NCI-H2227 (cell line): Measurements from ENCODE around the gene ITGA4.

Source experiments
- DNase-seq: peaks from one replicate; lab custom pipeline; 2025; ENCODE audit not compliant: unreplicated experiment; lab: John Stamatoyannopoulos, UW

Gene ITGA4

DNA sequence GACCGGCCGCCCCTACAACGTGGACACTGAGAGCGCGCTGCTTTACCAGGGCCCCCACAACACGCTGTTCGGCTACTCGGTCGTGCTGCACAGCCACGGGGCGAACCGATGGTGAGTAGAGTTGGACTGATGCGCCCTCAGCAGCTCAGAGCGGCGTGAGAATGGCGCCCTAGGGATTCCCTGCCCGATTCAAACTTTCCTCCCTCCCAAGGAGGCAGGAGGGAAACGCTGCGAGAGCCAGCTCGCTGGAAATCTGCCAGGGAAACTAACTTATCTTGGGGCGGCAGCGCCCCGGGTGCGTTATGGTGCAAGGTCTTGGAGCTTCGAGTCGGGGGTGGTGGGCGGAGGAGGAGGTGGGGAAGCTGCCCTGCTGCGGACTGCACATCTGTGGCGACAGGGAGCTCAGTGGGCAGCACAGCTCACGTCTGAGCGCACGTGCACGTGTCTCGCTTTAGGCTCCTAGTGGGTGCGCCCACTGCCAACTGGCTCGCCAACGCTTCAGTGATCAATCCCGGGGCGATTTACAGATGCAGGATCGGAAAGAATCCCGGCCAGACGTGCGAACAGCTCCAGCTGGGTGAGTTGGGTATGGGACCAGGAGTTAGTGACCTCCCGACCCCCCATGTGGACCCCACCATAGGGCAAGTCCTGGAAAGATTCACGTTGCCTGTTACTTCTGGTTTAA lies 697 bp downstream of the ITGA4 start:
- peak; percentile 83 for DNase-seq

DNA sequence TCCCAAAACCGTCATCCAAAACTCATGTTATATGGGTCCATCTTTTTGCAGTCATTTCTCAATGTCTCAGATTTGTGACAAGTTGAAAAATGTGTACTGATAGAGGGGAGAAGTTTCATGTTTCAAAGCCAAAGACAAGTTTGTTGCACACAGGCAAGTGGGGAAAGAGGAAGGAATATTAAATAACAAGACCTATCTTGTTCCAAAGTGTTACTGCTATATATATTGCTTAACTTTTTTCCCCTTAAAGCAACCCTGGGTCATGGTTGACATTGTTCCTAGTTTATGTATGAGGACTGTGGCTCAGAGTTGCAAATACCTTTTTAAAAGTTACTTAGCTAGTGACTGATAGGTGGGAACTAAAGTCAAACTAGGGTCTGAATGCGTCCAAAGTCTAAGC lies 1.7 kb downstream of the ITGA4 start:
- no peak for DNase-seq

DNA sequence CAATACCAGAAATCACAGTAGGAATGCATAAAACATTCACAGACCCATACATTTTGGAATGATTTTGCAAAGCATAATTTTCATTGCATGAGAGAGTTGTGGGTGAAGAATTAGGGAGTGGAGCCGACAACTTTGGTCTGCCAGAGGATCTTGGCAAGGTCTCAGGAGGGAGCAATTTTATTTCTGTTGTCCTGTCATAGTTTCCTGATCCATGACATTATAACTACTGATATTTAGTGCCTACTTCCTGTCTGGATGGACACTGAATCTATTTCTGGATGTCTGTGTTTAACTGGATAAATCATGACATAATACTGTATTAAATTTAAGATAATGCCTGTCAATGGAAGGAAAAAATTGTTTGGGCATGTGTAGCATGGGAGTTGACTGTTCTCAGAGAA lies 2.4 kb downstream of the ITGA4 start:
- DNase-seq: no peak

DNA sequence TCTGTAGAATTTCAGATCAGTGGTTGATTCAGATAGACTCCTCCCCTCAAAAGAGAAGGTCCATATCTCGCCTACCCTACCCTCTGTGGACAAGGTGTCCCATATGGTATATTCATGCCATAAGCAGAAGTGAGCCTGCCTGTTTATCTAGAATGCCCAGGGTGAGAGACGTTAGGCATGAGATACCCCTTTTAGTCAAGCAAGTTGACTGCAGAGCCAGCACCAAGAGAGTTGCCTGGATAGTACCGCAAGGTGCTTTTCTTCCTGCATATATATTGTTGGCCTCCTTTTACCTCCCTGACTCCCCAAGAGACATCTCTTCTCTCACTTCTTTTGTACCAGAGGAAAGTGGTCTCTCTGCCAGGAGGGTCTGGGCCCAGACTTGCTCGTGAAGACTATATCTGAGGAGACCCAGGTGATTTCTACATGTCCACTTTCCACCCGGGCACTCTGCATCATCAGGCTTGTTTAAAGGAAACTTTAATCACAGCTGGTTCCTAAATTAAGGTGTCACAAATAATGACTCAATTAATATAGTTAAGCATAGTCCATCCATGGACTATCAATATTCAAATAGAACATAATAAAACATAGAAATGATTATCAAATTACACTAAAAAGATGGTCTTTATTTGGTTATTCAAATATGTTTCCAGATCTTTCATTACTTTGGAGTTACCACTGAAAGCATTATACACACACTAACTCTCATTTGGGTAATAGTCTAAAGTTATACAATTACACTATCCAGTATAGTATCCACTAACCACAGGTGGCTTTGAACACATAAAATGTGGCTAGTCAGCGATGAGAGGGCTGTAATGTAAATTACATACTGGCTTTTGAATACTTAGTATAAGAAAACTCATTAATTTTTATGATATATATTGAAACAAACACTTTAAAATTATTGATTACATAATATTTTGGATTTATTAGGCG lies 4.1 kb downstream of the ITGA4 start:
- no peak for DNase-seq

DNA sequence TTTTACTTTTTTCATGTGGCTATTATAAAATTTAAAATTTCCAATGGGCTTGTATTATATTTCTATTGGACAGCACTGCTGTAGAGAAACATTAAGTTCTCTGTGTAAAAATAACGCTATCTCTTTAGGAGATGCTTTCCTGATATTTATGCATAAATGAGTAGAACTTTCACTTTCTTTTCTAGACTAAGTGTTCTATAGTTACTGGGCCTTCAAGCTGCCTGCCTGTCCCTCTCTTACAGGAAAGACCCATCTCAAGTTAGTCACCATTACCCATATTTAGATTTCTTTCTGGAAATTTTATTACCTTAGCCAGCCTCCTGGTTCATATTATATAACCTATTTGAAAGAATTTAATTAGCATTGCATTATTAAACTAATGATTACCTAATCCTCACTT lies 4.8 kb downstream of the ITGA4 start:
- DNase-seq: no peak

DNA sequence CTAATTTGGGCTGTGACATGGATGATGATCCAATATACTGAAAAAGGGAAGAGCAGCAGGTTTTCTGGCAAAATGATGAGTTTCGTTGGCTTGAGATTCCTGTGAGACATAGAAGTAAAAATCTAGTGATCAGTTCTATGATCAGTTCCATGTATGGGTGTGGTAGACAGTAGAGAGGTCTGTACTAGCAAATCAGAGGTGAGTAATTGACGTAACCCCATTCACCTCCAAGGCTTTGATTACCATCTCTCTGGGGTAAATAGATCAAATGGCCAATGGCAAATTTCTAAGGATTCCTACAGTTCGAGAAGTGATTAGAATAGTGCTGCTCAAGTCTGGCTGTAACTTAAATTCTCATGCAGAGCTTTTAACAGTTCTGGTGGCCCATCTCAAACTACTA lies 6.4 kb downstream of the ITGA4 start:
- no peak for DNase-seq

DNA sequence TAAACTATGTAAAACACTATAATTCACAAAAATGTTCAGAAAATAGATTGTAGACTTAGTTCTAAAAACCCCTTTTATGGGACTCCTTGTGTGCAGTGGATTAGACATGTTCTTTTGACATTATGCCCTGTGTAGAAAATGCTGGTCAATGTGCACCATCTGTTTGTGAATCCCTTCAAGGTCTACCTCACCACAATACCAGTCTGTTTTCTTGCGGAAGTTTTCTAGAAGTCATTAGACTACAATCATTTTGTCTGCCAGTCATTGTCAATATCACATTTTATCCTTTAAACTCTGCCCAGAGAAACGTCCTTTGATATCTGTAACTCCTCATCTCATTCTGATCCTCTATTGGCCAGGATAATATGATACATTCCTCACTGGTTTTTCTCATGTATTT lies 7.8 kb downstream of the ITGA4 start:
- DNase-seq: no peak

DNA sequence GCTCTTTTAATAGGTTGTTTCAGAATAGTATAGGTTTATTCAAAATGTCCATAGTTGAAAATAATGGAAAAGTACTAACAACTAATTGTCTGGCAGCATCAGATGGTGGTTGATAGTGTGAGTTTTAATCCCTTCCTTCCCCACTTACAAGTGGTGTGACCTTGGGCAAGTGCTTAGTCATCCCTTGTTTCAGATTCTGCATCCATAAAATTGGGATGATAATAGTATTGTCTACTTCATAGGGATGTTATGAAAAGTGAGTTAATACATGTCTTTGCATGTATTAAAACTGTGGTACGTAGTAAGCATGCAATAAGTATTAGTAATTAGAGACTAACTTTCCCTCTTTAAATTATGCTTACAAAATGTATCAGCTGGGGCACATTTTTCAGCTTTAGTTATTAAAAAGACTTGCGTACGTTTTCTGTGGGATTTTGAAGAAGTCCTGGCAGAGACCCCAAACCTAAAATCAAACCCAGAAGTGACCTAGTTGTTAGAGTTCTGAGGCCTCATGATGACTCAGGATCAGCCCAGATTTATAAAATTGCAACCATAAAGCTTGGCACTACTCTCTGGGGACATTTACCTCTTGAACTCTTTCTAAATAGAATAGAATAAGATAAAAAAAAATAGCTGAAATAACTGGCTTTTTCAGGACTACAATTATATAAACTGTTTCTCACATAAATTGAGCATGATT lies 8.6 kb downstream of the ITGA4 start:
- DNase-seq: no peak

DNA sequence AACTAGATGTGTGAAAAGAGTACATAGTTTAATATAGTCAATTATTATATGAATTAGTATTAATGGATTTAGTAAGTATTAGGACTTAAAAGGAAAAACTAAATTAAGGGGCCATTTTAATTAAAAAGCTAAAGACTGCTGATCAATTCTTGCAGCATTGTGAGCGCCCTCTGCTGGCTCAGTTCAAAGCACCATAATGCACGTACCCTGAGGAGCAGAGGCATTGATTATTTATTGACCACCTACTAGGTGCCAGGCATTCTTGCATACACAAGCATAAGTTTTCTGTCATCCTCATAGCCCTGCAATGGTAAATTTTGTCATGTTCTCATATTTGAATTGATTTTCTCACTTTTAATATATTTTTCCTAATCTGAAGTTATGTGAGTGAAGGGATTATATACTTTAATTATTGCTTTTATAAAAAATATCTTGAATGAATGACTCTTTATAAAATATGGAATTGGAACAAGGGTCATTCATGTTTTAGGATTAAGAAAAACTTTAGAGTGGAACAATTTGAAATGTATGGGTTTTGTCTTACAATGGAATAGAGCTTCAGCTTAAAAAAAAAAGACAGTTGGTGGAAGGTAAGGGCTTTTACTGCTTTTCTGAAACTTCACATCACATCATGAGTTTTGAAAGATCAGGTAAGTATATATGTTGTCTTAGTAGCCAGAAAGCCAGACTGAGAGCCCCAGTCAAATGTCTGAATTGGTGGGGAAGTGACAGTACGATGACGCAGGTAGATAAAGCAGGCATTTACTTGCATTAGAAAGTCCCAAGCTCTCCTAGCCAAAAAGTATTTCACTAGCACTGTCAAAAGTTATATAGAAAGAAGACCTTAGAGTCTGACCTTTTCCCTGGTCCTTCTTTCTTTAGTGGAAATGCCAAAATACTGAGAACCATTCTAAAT lies 9.7 kb downstream of the ITGA4 start:
- DNase-seq: peak; percentile 66

DNA sequence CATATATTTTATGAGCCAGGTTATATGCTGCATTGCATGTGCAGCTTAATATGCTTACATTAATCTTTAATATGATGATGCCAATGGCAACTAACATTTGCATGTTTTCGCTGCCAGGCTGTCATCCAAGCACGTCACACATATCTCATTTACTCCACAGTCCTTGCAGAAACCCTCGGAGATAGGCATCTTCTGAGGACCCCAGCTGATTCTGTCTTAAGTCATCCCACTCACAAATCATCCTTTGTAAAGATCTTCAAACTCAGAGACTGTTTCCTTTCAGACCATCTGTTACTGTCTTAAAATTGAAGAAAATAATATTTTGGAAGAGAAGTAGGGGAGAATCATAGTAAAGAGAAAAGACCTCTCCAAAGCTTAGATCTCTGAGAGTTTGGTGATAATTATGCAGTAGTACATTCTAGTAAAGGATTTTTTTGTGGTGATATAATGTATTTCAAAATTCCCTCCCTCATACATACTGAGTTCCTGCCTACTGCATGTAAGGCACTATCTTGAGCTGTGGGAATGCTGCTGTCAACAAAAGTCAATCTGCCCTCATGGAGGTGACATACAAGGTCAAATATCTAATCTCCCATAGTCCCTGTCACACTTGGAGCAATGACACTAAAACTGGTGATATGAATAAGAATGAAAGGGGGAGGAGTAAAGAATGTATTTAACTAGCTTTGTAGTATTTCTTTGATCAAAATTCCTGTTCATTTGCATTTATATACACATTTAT lies 11.0 kb downstream of the ITGA4 start:
- DNase-seq: no peak

DNA sequence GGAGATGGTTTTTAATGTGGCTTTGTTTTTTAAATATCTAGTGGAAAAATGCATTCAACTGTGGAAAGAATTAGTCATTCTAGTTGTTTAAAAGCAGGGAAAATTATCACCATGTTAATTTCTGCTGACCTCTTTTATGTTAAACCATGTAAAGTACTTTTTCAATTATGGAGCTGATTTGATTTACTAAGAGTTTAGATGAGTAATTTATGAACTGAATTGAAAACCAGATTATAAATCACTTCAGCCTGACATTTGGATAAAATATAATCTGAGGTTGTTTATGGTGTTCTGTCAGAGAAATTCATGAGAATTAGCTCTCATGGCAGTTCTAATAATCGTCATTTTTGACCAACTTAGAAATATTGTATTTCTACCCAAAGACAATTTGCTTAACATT lies 11.6 kb downstream of the ITGA4 start:
- DNase-seq: no peak

DNA sequence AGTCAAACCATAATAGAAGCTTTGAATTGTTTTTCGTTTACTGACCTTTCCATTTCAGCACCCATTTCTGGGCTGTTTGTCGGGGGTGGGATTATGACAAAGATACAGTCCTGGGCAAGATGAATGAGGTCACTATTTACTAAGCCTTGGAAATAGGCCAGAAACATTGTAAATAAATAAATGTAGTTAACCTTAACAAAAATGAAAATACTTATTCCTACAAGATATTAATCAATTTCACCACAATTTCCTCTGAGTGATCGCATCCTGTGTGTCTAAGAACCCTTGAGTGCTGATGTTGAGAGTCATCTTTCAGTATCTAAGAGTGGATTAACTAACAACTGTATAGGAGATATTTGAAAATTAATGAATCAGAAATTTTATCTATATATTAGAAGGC lies 14.0 kb downstream of the ITGA4 start:
- no peak for DNase-seq

DNA sequence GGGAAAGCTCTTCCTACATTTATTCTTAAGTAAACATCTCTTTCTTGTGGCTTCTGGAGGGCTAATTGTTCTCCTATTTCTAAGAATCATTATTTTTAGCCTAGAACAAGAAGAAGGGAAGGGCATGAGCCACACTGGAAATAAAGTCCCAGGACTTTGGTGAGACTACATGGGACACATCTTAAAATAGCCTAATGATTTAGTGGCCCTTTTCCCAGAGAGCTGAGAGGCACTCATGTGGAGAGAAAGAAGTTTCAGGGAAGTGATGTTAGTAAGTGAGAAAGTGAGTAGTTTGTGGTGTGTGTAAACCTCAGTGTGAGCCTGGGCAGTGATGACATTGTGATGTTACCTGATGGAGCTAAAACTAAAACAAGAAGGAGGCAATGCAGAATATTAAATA lies 14.6 kb downstream of the ITGA4 start:
- no peak for DNase-seq

DNA sequence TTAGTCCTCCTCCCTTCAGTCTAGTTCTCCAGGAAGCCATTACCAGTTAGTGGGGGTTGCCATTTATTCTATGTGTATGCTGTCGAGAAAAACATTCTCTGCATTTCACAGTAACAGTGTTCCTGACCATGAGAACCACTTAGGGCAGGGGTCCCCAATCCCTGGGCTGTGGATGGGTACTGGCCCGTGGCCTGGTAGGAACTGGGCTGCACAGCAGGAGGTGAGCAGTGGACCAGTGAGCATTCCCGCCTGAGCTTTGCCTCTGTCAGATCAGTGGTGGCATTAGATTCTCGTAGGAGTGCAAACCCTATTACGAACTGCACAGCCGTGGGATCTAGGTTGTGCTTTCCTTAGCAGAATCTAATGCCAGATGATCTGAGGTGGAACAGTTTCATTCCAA lies 15.8 kb downstream of the ITGA4 start:
- DNase-seq: no peak

DNA sequence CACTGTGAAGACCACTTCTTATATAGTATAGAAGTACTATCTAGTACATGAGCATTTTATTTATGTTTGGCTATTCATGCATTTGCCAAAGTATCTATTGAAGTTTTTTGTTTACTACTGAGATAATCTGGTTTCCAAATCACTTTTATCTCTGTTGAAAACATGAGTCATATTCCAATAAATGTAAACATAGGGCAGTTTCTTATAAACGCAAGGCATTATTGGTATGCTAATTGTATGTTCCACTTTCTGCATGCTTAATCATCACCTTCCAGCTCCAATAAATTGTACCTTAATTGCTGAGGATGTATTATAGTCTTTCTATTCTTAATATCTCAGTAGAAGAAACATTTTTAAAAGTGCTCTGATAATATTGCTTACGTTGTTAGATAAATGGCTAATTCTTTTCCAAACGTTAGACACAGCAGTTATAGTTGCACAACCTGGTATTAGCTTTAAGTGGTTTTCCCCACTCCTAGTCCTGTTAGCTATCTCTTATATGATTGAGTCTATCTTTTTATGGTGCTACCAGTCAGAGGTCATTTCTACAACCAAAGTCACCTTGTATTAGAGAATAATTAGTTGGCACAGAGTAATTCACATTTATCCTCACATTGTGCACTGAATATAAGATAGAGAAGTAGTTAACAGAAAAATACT lies 17.2 kb downstream of the ITGA4 start:
- DNase-seq: peak; percentile 81

DNA sequence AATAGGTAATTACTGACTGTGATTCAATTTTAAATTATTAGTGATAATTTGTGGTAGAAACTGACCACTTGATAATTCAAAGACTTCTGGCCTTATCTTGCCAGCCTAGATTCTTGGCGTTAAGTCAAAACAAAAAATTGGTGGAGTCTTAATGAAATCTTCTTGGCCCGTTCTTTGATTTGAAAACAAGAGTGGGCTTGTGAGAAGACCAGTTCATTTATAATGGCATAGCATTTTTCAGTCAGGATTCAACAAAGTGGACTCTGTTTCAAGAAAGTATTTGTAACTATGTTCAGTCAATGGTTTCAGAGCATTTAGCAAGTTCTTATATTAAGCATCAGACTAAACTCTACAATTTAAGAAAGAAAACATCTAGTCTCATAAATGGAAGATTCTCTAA lies 26.0 kb downstream of the ITGA4 start:
- no peak for DNase-seq

DNA sequence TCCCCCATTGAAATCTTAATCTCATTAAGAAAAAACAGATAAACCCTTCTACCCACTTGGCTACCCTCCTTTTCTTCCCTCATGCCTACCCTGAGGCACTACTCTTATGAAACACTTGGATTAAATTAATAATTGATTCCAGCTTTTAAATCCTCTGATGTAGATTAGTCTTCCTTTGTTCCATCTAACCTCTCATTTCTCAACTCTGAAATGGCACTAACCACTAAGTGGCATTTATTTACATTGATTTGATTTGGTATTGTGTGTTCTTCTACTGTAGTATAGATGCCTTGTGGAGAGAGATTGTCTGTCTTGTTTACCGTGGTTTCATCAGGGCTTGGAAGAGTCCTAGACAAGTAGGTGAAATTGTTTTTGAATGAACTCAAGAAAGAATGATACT lies 26.7 kb downstream of the ITGA4 start:
- DNase-seq: no peak

DNA sequence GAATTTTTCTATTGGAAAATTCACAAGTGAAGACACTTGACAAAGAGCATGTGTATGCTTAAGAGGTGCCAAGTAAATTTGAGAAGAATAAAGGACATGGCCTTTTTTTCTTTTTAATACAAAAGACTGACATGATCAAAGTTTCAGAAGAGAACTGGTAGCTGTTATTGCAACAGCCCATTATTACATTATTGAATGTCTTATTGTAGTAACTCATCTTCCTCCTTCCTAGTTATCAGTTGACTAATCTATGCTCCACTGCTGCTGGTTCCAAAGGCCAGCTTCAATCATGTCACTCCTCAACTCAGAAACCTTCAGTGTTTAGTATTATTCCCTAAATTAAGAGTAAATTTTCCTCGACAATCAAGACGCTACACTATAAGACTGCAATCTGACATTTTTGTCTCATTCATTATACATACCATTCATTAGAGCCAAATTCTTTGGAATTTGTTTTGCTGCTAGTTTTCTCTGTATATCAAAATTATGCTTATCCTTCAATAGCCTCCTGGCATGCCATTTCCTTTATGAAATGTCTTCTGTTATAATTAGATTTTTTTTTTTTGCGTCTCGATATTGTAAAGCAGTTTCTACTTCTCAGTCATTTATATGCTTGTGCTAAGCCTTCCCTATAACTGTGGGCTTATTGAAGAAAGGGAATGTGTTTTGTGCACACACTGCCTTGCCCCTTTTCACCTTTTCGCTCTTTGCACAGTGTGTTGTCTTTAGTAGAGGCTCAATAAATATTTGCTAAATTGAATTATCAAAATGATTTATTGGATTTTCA lies 27.9 kb downstream of the ITGA4 start:
- DNase-seq: no peak

DNA sequence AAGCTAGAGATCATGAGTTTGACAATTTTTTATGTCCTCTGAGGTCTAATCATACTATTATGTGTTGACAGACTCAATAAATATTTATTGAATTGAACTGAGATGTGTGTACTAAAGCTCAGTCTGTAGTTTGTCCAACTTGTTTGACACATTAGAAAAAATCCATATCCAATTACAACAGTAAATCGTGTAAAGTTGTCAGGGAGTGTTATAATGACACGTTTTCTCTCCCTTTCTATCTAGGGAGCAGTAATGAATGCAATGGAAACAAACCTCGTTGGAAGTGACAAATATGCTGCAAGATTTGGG lies 28.4 kb downstream of the ITGA4 start:
- no peak for DNase-seq
